GM21723 (cell line): Measurements from ENCODE around the gene GBF1.

ENCODE experiments used
- ATAC-seq: cut with Tn5 transposase; IDR thresholded peaks from one replicate; pipeline ENCODE4 v1.9.1; 2021; ENCODE audit warnings: mild to moderate bottlenecking, moderate library complexity; ENCODE audit not compliant: unreplicated experiment

Gene GBF1

DNA sequence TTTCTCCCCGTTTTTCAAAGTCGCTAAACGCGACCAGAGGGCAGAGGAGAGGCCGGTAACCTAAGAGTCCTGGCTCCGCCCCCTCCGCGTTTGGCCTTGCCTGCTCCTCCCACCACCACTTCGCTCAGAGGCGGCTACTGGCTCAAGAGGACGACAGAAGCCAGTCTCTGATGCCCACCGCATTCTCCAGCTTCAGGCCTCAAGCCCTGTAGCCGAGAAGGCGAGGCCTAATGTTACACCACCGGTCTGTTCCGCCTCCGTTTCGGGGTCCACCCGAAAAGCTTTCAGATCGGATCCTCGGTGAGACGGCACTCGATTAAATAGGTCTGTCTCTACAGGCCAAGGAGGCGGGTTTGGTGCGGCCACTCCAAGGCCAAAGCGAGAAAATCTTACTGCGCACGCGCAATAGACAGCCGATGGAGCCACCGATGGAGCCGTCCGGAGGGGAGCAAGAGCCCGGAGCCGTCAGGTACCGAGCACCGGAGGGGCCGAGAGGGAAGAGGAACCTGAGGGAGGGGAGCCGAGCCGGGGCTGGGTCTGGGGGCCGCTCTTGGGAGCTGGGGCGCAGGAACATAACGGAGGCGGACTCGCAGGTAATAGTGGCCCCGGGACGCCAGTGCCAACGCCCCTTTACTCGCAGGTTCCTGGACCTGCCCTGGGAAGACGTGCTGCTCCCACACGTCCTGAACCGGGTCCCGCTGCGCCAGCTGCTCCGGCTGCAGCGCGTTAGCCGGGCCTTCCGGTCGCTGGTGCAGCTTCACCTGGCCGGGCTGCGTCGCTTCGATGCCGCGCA, 175.6 kb downstream of the GBF1 start, which contains the start of gene FBXL15:
FBXL15 (plus strand) TSS at position 123 of the 793 bp plus-strand sequence; CDS start at position 417, 294 bp downstream.
- peak; percentile 62 for ATAC-seq

DNA sequence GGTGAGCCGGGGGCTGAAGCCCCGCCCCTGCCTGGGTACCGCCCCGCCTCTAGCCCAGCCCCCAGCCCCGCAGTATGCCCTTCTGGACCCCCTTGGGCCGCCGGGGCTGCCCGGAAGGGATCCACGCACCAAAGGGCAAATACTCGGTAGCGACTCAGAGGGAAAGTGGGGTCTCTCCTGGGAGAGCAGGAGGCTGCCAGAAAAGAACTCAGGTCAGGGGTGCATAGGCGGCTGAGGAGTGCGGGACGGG, 176.1 kb downstream of the GBF1 start:
- no peak for ATAC-seq

GRCh38 chr10:102421757-102422512, 176.6 kb downstream of the GBF1 start:
- peak; percentile 4 for ATAC-seq

DNA sequence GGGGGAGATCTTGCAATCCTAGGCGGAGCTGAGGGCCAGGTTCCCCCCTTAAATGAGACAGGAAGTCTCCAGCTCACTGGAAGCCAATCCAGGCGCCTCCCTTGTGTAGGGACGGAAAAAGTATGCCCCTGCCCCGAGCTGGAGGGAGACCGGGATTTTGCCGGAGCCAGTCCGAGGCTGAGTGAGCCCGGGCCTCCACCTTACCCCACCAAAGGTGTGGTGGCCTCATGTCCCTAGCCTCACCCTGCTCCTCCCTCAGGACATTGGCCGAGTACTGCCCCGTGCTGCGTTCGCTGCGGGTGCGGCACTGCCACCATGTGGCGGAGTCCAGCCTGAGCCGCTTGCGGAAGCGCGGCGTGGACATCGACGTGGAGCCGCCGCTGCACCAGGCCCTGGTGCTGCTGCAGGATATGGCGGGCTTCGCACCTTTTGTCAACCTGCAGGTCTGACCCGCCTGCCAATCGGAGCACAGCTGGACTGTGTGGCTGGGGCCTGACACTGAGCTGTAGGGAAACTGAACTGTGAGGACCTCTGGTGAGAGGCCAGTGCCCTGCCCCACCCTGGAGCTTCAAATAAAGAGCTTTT, 177.3 kb downstream of the GBF1 start:
- ATAC-seq, result peak; percentile 31

- ATAC-seq, result no peak
Observed at GRCh38 chr10:102423372-102423968, 178.1 kb downstream of the GBF1 start.

DNA sequence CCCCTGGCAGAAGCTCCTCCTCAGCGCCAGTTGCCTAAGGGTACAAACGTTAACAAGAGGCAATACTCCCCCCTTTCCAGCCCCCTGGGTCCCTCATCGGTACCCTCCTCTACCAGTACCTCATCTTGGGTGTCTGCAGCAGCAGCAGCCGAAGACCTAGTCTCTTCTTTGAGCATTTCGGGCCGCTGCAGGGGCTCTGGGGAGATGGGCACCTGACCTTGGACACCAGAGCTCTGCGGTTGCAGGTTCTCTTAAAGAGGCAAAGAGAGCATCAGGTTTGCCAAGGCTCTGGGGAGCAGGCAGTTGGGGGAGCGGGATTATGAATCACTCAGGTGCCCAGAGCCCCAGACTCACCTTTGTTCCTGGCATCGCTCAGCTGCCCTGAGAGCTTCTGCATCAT, 178.8 kb downstream of the GBF1 start:
- no peak for ATAC-seq

DNA sequence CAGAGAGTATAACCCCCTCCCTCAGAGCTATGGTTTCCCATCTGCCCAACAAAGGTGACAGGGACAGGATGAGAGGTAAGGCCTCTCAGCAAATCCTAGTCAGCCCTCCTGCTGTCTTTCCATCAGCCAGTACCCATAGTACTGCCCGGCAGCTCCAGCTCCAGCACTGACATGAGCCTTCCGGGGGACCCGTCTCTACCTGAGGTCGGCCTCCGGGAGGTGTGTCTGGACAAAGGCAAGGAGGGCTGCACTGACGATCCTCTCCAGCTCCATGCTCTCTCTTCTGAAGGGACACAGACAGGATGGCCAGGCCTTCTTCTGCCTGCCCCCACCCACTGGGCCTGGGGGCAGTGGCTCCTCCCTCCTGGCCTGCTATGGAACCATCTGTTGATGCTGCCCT, 179.6 kb downstream of the GBF1 start:
- ATAC-seq, result no peak

- ATAC-seq, result no peak
Observed at GRCh38 chr10:102425444-102425843, 180.1 kb downstream of the GBF1 start.

- ATAC-seq, result no peak
Observed at GRCh38 chr10:102426803-102427287, 181.5 kb downstream of the GBF1 start.

DNA sequence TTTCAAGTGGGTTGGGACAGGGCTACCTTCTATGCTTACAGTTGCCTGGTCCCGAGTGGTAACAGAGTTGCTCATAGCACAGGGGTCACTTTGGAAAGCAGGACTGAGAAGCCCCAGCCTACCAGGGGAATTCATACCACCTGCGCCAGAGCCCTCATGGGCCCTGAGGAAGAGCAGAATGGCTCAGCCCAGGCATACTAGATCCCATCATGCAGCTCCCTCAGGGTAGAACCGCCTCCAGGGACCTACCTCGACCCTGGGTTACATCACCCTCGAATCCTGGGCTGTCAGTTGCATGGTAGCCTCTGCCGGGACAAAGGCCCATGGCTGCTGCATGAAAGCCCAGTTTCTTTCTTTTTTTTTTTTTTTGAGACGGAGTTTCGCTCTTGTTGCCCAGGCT, 184.1 kb downstream of the GBF1 start:
- no peak for ATAC-seq

- ATAC-seq, result no peak
Observed at GRCh38 chr10:102431452-102432124, 186.3 kb downstream of the GBF1 start.
